ENCODE results near the gene ZNF350.
"Not testable (repeated sequence)": the region's sequence is repeated elsewhere in the genome, so short reads cannot be mapped to it uniquely, and the experiment has no call there.

ZNF350 gene
- 17.5 to 43.2 reads per million in 2 experiments for total RNA-seq

DNA sequence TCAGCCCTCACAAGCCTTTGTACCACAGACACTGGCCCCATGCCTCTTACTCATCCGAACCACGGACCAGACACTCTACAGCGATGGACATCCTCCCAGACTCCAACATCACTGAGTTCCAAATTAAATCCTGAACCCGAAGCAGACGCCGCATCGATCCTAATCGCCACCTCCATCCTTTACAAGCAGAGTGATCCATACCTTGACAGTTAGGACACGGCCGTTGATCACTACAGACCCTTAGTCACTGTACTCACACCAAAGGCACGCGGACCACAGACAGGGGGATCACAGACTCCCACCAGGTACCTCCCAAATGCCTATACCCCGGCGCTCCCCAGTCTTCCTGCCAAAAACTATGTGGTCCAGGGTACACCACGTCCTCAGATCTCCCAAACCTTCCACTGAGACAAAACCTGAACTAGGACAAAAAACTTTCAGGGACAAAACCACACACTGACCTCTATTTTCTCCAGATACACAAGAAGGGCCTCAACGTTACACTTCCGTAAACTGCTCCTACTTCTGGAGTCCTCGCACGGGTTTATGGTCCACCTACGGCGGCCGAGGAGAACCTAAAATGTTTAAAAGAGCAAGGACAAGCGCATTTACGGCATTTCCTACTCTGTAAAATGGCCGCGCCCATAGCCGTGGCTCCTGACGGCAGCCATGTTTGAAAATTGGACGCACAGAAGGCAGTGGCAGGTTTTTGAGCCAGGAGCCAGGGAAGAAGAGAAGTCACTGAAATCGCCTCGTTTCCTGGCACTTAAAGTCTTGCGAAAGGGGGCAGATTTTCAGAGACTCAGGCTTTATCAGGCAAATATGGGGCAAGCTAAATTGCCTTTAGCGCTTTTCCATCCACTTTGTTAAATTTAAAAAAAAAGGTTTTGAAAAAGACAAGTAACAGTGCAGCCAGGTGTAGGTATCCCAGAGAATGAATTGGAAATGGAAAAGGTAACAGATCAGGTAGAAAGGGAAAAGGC lies at the start of gene ZNF350:
Gene ZNF350 (minus strand): TSS at position 532 of the 983 bp plus-strand sequence. CDS start 12,480 bp downstream, outside the sequence.
- DNase-seq (ENCODE audit: low read depth): peak; percentile 90

DNA sequence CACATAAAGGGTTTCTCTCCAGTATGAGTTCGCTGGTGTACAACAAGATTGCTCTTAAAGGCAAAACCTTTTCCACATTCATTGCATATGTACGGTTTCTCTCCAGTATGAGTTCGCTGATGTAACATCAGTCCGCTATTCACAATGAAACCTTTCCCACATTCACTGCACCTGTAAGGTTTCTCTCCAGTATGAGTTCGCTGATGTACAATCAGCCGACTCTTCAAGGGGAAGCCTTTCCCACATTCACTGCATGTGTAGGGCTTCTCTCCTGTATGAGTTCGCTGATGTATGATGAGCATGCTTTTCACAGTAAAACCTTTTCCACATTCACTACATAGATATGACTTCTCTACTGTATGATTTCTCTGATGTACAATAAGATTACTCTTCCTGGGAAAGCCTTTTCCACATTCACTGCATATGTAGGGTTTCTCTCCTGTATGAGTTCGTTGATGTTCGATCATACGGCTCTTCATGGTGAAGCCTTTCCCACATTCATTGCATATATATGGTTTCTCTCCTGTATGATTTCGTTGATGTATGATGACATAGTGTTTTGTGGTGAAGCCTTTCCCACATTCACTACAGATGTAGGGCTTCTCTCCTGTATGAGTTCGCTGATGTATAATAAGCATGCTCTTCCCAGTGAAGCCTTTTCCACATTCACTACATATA lies 47.5 kb upstream of the ZNF350 start:
- no peak for DNase-seq (ENCODE audit: low read depth)

DNA sequence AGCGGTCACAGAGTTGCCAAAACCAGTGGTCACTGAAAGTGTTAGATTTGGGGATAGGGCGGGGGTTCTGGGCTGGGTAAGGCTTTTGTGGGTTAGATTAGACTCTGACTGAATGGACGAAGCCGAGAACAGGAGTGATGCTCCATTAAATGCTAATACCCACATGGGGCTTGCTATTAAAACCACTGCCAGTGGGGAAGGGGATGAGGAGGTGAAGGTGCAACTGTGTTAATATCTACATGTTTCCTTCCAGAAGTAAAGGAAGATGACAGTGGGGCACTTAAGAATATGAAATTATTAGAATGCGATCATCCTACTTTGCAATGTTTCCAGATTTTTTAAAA lies 42.1 kb upstream of the ZNF350 start:
- no peak for DNase-seq (ENCODE audit: low read depth)

DNA sequence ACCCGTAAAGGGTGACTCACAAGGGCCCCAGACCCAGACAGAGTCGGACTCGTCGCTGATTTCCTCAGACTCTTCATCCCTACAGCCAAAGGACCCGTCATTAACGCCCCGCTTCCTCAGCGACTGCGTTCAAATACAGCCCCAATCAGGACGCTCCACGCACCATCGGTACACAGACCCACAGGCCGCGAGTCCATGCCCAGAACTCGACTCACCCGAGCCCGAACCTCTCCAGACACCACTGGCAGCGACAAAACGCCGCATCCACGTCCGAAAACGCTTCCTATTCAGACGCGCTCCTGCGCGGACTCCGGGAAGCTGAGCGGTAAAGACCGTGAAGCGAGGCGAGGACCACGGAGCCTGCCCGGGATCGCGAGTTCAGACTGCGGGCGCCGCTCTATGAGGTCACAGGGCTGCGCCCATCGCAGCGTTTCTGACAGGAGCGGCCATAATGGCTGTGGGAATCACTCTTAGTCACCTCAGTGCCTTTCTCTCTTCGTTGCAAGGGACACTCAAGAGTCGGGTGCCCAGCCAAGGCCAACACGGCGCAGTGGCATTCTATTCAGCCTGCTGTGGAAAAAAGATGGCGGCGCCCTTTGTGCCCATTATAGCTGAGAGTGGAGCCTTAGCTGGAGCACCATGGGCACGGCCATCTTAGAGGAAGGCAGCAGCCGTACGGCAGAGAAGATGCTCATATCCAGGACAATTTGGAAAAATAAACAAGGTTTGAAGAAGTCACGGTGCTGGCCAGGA lies 41.6 kb upstream of the ZNF350 start, which contains the start of gene ZNF614:
Gene ZNF614 (minus strand): TSS at position 353 of the 753 bp plus-strand sequence. CDS start 2,634 bp downstream, outside the sequence.
- DNase-seq (ENCODE audit: low read depth): peak; percentile 71

DNA sequence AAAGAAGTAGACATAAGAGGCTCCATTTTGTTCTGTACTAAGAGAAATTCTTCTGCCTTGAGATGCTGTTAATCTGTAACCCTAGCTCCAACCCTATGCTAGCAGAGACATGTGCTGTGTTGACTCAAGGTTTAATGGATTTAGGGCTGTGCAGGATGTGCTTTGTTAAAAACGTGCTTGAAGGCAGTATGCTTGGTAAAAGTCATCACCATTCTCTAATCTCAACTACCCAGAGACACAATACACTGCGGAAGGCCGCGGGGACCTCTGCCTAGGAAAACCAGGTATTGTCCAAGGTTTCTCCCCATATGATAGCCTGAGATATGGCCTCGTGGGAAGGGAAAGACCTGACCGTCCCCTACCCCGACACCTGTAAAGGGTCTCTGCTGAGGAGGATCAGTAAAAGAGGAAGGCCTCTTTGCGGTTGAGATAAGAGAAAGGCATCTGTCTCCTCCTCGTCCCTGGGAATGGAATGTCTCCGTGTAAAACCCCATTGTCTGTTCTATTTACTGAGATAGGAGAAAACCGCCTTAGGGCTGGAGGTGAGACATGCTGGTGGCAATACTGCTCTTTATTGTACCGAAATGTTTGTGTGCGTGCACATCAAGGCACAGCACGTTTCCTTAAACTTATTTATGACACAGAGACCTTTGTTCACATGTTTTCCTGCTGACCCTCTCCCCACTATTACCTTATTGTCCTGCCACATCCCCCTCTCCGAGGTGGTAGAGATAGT lies 39.8 kb upstream of the ZNF350 start:
- DNase-seq (ENCODE audit: low read depth): not testable (repeated sequence)

DNA sequence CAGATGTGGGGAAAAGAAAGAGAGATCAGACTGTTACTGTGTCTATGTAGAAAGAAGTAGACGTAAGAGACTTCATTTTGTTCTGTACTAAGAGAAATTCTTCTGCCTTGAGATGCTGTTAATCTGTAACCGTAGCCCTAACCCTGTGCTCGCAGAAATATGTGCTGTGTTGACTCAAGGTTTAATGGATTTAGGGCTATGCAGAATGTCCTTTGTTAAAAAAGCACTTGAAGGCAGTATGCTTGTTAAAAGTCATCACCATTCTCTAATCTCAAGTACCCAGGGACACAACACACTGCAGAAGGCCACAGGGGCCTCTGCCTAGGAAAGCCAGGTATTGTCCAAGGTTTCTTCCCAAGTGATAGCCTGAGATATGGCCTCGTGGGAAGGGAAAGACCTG lies 37.8 kb upstream of the ZNF350 start:
- DNase-seq (ENCODE audit: low read depth): not testable (repeated sequence)

DNA sequence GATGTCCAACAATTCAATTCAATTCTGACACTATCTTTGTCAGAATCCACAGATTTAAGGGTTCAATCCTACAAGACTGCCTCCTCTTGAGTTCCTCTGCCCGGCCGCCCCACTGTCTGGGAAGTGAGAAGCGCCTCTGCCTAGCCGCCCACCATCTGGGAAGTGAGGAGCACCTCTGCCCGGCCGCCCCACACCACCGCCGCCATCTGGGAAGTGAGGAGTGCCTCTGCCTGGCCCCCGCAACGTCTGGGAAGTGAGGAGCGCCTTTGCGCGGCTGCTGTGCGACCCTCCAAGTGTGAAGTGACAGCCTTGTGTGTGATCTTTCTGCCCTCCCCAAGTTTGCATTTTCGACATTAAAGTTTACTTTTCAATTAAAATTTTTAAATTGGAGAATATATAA lies 35.6 kb upstream of the ZNF350 start:
- DNase-seq (ENCODE audit: low read depth): no peak

DNA sequence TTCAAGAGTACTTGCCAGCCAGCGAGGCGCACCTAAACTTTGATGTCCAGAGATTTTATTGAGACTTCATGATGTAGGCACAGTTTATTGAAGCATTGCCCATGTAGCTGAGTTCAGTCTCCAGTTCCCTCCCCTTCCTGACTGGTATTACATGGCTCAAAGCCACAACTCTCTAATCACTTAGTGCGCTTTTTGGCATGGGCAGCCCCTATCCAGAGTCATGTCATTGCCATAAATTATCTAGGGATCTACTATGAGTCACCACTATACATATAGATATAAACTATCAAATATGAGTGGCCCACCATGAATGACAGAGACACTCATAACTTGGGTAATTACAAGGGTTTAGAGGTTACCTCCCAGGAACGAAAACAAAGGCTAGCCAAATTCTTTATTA lies 33.9 kb upstream of the ZNF350 start:
- DNase-seq (ENCODE audit: low read depth): no peak

DNA sequence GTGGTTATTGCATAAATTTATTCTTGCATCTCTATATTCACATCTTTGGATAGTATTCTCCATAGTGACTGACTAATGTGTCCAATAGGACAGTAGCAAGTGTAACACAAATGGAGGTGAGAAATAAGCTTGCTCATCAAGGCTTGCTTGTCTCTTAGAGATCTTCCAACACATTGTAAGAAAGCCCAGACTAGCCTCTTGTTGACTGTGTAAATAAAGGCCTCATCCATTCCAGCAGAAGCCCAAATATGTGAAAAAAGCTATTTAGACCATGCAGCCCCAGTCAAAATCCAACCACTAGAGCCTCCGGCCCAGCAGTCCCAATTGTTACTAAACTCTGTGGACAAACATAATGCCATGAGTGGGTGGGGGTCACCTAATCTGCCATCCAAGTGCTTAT lies 24.0 kb upstream of the ZNF350 start:
- no peak for DNase-seq (ENCODE audit: low read depth)

DNA sequence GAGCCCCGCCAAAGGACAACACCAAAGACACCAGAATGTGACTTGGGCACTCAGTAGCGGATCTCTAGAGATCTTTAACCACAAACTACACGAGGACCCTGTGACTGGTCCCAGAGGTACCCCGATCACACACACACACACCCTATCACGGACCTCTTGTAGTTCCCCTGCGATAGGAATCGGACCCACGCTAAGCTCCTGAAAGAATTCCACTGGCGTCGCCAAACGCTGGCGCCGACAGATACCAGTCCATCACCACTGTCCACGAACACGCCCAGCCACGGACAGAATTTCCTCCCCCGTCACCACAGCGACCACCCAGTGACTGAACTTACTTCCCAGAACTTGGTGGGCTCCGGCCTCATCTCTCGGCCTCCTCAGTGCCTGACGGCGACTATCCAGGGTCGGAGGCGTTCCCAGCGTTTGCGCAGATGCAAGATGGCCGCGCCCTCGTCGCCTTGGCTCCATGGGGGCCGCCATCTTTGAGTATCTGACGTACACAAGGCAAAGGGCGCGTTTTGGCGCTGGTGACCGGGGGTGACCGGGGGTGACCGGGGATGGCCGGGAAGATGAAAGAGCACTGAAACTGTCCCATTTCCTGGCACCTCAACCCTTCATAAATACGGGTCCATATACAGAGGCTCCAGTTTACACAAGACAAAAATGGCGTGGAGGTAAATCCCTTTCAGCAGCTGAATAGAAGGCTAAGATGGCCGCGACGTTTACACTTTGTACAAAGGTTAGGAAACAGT lies 21.3 kb upstream of the ZNF350 start, which contains the start of gene ZNF615:
Gene ZNF615 (minus strand): TSS at position 406 of the 752 bp plus-strand sequence. CDS start 4,500 bp downstream, outside the sequence.
- peak; percentile 71 for DNase-seq (ENCODE audit: low read depth)

DNA sequence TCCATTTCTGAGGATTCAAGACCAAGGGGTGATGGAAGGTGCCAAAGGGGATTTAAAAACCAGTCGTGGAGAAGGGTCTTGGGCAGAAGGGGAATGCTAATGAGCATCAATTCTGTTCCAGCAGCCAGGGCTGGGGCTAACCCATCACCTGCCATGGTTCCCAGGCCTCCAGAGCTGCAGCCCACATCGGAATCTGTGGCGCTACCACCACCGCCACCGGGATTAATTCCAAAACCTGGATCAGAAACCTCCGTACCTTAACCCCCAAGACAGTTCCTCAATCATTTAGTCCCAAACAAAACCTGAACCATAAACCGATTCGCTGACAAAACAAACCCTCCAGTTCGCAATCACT lies 20.8 kb upstream of the ZNF350 start:
- DNase-seq (ENCODE audit: low read depth): no peak

DNA sequence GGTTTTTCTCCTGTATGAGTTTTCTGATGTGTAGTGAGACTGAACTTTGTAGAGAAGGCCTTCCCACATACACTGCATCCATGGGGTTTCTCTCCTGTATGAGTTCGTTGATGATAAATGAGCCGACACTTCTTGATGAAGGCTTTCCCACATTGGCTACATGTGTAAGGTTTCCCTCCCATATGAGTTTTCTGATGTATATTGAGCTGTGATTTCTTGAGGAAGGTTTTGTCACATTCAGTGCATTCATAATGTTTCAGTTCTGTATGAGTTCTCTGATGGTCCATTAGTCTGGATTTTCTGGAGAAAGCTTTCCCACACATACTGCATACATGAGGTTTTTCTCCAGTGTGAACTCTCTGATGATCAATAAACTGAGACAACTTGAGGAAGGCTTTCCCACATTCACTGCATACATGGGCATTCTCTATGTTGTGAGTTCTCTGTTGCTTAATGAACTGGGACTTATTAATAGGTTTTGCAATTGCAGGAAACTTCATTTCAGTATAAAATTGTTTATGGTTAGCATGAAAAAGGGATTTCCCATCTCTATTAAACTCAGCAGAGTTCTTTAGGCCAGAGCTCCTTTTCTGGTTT lies 7.5 kb upstream of the ZNF350 start:
- DNase-seq (ENCODE audit: low read depth): no peak

DNA sequence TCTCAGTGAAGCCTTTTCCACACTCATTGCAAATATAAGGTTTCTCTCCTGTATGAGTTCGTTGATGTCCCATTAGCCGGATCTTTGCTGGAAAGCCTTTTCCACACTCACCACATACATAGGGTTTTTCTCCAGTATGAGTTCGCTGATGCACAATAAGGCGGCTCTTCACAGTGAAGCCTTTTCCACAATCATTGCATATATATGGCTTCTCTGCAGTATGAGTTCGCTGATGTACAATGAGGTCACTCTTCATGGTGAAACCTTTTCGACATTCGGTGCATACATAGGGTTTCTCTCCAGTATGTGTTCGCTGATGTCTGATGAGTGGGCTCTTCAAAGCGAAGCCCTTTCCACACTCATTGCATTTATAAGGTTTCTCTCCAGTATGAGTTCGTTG lies 6.8 kb upstream of the ZNF350 start:
- no peak for DNase-seq (ENCODE audit: low read depth)

DNA sequence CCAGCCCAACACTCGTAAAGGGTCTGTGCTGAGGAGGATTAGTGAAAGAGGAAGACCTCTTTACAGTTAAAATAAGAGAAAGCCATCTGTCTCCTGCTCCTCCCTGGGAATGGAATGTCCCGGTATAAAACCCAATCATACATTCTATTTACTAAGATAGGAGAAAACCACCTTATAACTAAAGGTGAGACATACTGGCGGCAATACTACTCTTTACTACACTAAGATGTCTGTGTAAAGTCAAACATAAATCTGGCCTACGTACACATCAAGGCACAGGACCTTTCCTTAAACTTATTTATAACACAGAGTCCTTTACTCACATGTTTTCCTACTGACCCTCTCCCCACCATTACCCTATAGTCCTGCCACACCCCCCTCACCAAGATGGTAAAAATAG lies 3.3 kb downstream of the ZNF350 start:
- no peak for DNase-seq (ENCODE audit: low read depth)

DNA sequence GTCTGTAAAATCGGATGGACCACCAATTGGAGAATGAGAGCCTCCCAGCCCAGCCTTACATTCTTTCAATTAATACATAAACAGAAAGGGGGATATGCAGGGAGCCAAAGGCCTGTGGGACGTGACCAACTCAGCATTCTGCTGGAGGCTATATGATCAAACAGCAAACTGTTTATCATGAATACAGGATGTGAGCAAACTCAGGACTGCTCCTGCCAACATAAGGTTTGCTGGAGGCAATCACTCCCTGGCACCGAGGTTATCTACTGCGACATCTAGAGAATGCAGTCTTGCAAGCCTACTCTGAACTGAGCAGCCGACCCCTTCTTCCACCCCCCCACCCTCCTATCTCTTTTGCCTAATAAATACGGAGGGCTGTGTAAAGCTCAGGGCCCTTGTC lies 5.7 kb downstream of the ZNF350 start:
- not testable (repeated sequence) for DNase-seq (ENCODE audit: low read depth)

DNA sequence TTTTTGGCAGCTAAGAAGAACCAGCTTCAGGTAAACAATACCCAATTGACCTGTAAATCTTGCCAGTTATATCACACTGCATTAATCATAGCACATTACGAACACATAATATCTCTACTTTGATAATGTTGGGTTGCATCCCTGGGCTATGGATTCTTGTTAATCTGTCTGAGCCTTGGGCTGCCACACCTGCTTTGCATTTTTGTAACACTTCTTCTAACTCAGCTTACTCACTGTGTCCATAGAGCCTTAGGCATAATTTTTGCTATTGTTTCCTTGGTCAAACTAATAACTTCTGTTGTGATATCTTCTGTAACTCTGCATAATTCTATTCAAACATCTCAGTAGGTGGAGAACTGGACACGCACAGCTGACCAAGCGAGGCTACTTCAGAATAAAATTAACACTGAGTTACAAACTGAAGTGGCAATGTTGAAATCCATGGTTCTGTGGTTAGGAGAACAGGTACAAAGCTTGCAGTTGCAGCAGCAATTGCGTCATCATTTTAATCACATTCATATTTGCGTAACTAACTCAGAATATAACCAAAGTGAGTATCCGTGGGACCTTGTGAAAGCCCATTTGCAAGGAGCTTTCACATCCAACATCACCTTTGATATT lies 6.4 kb downstream of the ZNF350 start:
- no peak for DNase-seq (ENCODE audit: low read depth)

DNA sequence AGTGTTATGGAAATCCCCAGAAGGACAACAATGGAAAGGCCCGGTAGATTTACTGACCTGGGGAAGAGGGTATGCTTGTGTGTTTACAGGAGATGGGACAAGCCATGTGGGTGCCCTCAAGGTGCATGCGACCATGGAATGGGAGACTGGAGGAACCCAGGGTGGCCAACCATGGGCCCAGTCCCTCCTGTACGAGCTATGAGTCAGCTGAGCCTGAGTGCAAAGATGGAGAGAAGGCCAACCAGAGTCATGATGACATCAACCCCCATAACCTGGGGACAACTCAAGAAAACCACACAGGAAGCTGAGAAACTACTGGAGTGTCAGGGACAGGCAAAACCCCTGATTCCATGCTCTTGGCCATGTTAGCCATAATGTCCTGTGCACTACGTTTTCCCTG lies 7.8 kb downstream of the ZNF350 start:
- no peak for DNase-seq (ENCODE audit: low read depth)

DNA sequence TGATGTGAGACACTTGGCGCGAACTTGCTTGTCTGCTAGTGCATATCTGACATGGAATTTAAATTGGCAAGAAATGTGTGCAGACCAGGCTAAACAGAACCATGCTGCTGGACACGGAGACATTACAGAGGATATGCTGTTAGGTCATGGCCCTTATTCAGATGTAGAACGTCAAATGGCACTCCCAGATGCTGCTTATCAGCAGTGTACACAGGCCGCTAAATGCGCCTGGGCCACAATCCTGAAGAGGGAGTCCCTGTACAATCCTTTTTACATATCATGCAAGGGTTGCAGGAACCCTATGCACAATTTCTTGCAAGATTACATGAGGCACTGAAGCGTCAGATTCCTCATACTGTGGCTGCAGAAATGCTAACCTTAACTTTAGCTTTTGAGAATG lies 9.3 kb downstream of the ZNF350 start:
- no peak for DNase-seq (ENCODE audit: low read depth)

DNA sequence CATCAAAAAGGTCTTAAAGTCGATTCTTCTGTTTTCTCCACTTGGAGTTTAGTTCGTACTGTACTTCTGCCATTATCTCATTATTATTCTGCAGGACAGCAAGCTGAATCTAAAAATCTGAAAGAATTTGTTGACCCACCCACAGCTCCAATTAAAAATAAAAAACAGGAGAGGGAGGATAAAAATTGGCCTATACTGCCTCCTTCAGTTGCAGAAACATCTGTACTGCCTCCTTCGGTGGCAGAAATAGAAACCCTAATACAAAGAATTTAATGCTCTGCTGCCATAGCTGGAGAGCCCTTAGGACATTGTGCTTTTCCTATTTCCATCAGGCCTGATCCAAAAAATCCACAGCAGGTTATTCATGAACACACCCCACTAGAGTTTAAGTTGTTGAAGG lies 9.8 kb downstream of the ZNF350 start:
- no peak for DNase-seq (ENCODE audit: low read depth)

DNA sequence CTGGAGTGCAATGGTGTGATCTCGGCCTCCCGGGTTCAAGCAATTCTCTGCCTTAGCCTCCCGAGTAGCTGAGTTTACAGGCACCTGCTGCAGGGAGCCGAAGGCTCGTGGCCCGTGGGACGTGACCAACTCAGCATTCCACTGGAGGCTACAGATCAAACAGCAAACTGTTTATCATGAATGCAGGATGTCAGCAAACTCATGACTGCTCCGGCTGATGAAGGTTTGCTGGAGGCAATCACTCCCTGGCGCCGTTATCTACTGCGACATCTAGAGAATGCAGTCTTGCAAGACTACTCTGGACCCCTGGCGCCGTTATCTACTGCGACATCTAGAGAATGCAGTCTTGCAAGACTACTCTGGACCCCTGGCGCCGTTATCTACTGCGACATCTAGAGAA lies 10.9 kb downstream of the ZNF350 start:
- DNase-seq (ENCODE audit: low read depth): not testable (repeated sequence)
